Muscle layer of duodenum (tissue), 2 donors: ENCODE data around the gene PTPRD.

Experiments
- H3K27ac ChIP-seq: one replicate; pipeline ENCODE4 v1.7.0; 2013; ENCODE audit warnings: mild to moderate bottlenecking, low read length
- H3K27me3 ChIP-seq: one replicate; pipeline ENCODE4 v1.7.0; 2013; ENCODE audit warnings: low read depth, mild to moderate bottlenecking, control low read depth, low read length
- H3K36me3 ChIP-seq, 2 donors: one replicate each; pipeline ENCODE4 v1.7.0; 2013; ENCODE audit warnings: low read length in 2 of 2, control low read depth in 1 of 2, mild to moderate bottlenecking in 1 of 2; ENCODE audit not compliant: insufficient read depth in 2 of 2, control insufficient read depth in 1 of 2
- H3K4me1 ChIP-seq, 2 donors: one replicate each; pipeline ENCODE4 v1.7.0; 2013; ENCODE audit warnings: low read length in 2 of 2, mild to moderate bottlenecking in 2 of 2, control low read depth in 1 of 2, moderate library complexity in 1 of 2; ENCODE audit not compliant: insufficient read depth in 2 of 2, control insufficient read depth in 1 of 2
- H3K4me3 ChIP-seq, 2 donors: one replicate each; pipeline ENCODE4 v1.7.0; 2013; ENCODE audit warnings: low read length in 2 of 2, low read depth in 1 of 2, mild to moderate bottlenecking in 1 of 2
- H3K9me3 ChIP-seq, 2 donors: one replicate each; pipeline ENCODE4 v1.7.0; 2013; ENCODE audit warnings: low read length in 2 of 2, control low read depth in 1 of 2, mild to moderate bottlenecking in 1 of 2; ENCODE audit not compliant: control insufficient read depth in 1 of 2
- donor health status: healthy.

The PTPRD gene

DNA sequence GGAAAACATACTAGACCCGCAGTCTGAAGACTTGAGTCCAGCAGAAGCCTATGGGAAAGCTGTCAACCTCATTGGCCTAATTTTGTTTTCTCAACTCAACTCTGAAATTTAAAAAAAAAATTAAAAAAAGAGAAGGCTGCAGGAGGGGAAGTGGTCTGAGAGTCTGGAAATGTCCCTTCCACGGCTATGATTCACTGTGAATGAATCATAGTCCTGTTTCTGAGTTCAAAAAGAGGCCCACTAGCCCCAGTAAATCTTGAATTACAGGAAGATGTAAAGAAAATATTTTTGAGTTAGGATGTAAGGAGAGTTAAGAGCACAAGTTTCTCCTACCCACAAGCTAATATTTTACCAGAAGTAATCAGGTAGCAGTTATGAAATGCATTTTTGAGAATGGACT lies 2247.8 kb downstream of the PTPRD start:
- H3K36me3 ChIP-seq: no peaks in the 10 kb centered on the region
- no peaks in the 10 kb centered on the region for H3K4me1 ChIP-seq
- no peaks in the 10 kb centered on the region for H3K9me3 ChIP-seq
- no peak overlapping the region for H3K4me3 ChIP-seq
- no peak overlapping the region for H3K27ac ChIP-seq
- H3K27me3 ChIP-seq: no peaks in the 10 kb centered on the region

- H3K36me3 ChIP-seq: no peaks in the 10 kb centered on the region
- no peaks in the 10 kb centered on the region for H3K27me3 ChIP-seq
- H3K9me3 ChIP-seq: no peaks in the 10 kb centered on the region
- H3K4me1 ChIP-seq: no peaks in the 10 kb centered on the region
- H3K4me3 ChIP-seq: no peak overlapping the region
- no peak overlapping the region for H3K27ac ChIP-seq
Measured at GRCh38 chr9:8364026-8364752, 2248.6 kb downstream of the PTPRD start.

GRCh38 chr9:8362250-8362649 lies 2250.6 kb downstream of the PTPRD start:
- H3K27ac ChIP-seq: no peak overlapping the region
- no peaks in the 10 kb centered on the region for H3K36me3 ChIP-seq

GRCh38 chr9:8361364-8361763 lies 2251.4 kb downstream of the PTPRD start:
- no peak overlapping the region for H3K4me3 ChIP-seq
- no peaks in the 10 kb centered on the region for H3K36me3 ChIP-seq
- H3K27ac ChIP-seq: no peak overlapping the region
- no peaks in the 10 kb centered on the region for H3K4me1 ChIP-seq
- H3K9me3 ChIP-seq: no peaks in the 10 kb centered on the region
- no peaks in the 10 kb centered on the region for H3K27me3 ChIP-seq

More at GRCh38 chr9:8362250-8362649, 2250.6 kb downstream of the PTPRD start:
- Histone ChIP-seq H3K9me3 (no peaks in the 10 kb centered on the region), H3K4me1 (no peaks in the 10 kb centered on the region), H3K27me3 (no peaks in the 10 kb centered on the region), H3K4me3 (no peak overlapping the region)

DNA sequence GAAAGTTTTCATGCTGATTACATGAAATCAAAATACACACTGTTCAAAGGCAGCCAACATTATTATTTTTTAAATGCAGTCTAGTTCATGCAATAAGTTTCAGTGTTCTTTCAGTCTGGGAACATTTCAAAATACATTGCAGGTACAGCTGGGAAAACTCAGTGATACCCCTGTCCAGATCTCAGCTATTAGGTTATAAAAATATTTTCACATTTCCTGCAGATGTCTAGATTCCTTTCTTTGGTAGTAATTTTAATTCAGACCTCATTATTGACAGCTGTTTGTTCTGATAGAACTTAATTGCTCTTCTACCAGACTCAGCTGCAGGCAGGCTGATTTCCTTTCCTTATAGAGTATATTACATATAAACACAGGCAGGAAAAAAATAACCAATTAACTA lies 2256.4 kb downstream of the PTPRD start:
- no peak overlapping the region for H3K4me3 ChIP-seq
- H3K27ac ChIP-seq: no peak overlapping the region
- no peaks in the 10 kb centered on the region for H3K9me3 ChIP-seq
- no peaks in the 10 kb centered on the region for H3K27me3 ChIP-seq
- H3K36me3 ChIP-seq: no peaks in the 10 kb centered on the region
- H3K4me1 ChIP-seq: no peaks in the 10 kb centered on the region

- Histone ChIP-seq H3K4me3 (no peak overlapping the region), H3K27me3 (no peaks in the 10 kb centered on the region), H3K27ac (no peak overlapping the region), H3K9me3 (no peaks in the 10 kb centered on the region), H3K4me1 (no peaks in the 10 kb centered on the region), H3K36me3 (no peaks in the 10 kb centered on the region)
Measured at GRCh38 chr9:8351436-8351835, 2261.4 kb downstream of the PTPRD start.

GRCh38 chr9:8349901-8350300 lies 2262.9 kb downstream of the PTPRD start:
- H3K27ac ChIP-seq: no peak overlapping the region
- no peaks in the 10 kb centered on the region for H3K4me1 ChIP-seq
- H3K4me3 ChIP-seq: no peak overlapping the region
- H3K27me3 ChIP-seq: no peaks in the 10 kb centered on the region
- no peaks in the 10 kb centered on the region for H3K36me3 ChIP-seq
- no peaks in the 10 kb centered on the region for H3K9me3 ChIP-seq

GRCh38 chr9:8349376-8349775 lies 2263.4 kb downstream of the PTPRD start:
- Histone ChIP-seq H3K4me3 (no peak overlapping the region), H3K9me3 (no peaks in the 10 kb centered on the region), H3K4me1 (no peaks in the 10 kb centered on the region), H3K27me3 (no peaks in the 10 kb centered on the region), H3K27ac (no peak overlapping the region), H3K36me3 (no peaks in the 10 kb centered on the region)

DNA sequence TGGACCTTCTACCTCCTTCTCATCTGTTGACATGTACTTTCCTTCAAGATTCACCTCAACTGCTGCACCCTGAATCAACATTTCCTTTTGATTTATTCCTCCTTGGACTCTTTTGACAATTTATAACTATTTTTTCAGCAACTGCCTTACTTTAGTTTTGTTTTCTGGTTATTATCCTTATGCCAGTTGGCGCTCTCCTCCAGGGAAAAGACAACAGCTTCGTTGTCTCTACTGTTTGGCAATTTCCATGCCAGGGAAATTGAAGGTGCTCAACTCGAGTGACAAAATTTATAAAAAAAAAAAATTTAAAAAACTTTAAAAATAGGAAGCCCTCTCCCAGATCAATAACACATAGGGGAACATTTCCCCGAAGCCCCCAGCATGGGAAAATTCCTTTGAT lies 2264.0 kb downstream of the PTPRD start:
- H3K4me1 ChIP-seq: no peaks in the 10 kb centered on the region
- H3K27ac ChIP-seq: no peak overlapping the region
- H3K4me3 ChIP-seq: no peak overlapping the region
- no peaks in the 10 kb centered on the region for H3K27me3 ChIP-seq
- H3K36me3 ChIP-seq: no peaks in the 10 kb centered on the region
- H3K9me3 ChIP-seq: no peaks in the 10 kb centered on the region

- Histone ChIP-seq H3K27ac (no peak overlapping the region), H3K27me3 (no peaks in the 10 kb centered on the region), H3K36me3 (no peaks in the 10 kb centered on the region), H3K4me1 (no peaks in the 10 kb centered on the region), H3K4me3 (no peak overlapping the region), H3K9me3 (no peaks in the 10 kb centered on the region)
Measured at GRCh38 chr9:8346296-8346695, 2266.5 kb downstream of the PTPRD start.

- no peak overlapping the region for H3K4me3 ChIP-seq
- H3K9me3 ChIP-seq: no peaks in the 10 kb centered on the region
- H3K36me3 ChIP-seq: no peaks in the 10 kb centered on the region
- peaks cover 0 to 8% of the 10 kb centered on the region in 2 donors for H3K4me1 ChIP-seq
- no peak overlapping the region for H3K27ac ChIP-seq
- no peaks in the 10 kb centered on the region for H3K27me3 ChIP-seq
Measured at GRCh38 chr9:8338767-8339510, 2273.9 kb downstream of the PTPRD start.
